T-helper 1 cell treated with Interleukin-12 subunit alpha and Interleukin-12 subunit beta and Interleukin-4 antibody, amounts not matched to agents 30 ng/mL and 1 ng/mL, for 36 hours (primary cell): ENCODE data around the gene ATXN7. TPM values are rescaled to one million over a fixed set of nuclear protein-coding genes. Genes with fewer than 3 reads are reported as not detected.

Experiments used
- intact Hi-C: fragments of 100-400 bp; cut with micrococcal nuclease; formaldehyde crosslinking; loops from one replicate; pipeline ENCODE4 v1.15.1; 2024
- total RNA-seq: library from RNA; stranded (reverse); gene quantifications from 2 replicates; pipeline ENCODE4 v1.2.3, GENCODE V29; 2022

ATXN7 gene
- total RNA-seq, 1 donor from 2014 or later, result 79.2 TPM

DNA sequence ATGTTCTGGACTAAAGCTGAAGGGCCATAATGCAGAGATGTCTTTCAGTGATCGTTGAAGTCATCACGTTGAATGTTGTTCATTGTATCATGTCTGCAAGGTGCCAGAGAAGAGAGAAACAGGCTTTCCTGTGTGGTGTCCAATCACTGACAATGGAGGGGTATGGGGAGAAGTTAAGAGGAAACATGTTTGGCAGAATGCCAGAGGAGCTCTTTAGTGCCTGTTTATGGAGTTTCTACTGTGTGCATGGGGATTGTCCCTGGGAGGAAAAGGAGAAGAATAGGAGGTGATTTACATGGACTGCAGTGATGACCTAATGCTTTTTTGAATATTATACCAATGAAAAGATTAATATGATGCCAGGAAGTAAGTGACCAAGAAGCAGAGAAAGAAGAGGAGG is 36.8 kb downstream of the ATXN7 start:
- intact Hi-C loops, result loop anchor here (1.0 kb wide), 1 partner anchor 11 kb away; no protein-coding TSS in a partner anchor

DNA sequence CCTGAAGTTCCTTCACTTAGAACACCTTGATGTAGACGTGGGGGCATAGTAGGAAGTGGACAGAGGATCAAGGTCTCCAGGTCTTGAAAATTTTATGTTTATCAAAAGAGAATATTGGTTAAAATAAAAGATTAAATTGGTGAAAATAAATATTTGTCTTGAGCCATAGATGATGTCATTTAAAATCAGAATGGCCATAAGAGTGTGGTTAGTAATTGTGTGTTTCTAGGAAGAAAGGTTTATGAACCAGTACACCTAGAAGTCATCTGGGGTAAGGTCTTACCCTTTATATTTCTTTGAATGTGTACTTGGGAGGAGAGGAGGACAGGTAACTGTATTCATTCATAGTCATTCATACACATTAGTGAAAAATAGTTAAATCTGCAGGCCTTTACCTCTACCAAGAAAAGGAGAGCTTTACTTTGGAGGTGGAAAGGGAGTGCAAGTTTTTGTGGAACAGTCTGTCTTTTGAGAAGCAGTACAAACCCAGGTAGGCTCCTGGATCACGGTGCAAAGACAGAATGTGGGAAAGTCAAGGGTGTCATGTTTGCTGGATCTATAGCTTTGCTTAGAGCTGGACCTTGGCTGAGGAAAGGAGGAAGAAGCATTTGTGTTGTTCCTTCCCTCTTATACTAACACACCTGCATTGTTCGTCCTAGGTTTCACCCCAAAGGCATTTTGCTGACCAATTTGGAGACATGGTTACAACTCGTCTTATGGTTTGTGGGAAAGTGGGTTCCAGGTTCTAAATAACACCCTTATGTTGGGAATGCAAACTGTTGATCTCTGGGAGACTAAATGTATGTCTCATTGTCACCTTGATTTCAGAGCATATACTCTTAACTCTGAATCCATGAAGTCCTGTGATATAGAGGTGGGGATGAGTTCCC is 42.3 kb downstream of the ATXN7 start:
- intact Hi-C loops, result no loop called here

DNA sequence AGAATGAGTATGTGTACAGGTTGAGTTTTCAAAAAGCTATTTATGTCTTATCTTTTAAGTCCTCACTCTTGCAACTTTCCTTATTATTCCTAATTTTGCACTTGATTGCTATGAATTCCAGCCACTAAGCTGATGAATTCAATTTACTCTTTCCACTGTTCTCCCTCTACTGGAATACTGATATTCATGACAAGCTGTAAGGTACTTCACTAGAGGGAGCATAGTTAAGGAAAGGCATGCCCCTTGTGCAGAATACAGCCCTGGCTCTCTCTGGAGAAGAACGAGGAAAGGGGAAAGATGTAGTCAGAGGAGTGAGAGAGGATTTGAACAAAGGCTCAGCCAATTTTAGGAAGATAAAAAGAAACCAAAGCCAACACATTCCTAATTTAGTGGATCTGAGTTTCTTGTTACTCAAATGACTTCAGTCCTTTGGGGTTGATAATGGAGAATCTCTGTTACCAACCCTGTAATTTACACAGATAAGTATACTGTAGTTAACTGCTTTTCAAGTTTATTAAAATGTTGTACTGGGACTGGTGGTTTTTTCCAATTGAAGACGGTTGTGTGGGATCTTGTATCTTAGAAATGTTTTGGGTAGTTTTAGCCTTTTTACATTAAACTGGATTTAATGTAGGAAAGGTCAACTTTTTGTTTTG is 44.5 kb downstream of the ATXN7 start:
- intact Hi-C loops, result no loop called here

DNA sequence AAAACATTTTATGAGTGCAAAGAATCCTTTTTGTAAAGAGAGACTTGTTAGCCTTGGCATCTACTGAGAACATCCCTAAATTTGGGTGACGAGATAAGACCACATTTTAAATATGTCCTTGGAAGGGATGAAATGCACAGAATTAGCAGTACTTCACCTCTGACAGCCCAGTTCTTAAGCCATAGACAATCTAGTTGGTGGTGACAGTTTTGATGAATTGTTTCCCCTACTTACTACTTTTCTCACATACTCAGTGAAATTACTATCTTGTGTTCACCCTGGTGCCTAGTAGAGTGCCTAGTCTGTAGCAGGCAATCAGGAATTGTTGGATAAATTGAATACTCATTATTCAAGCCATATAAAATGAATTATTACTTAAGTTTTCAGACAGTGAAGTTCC is 45.1 kb downstream of the ATXN7 start:
- intact Hi-C loops, result no loop called here

DNA sequence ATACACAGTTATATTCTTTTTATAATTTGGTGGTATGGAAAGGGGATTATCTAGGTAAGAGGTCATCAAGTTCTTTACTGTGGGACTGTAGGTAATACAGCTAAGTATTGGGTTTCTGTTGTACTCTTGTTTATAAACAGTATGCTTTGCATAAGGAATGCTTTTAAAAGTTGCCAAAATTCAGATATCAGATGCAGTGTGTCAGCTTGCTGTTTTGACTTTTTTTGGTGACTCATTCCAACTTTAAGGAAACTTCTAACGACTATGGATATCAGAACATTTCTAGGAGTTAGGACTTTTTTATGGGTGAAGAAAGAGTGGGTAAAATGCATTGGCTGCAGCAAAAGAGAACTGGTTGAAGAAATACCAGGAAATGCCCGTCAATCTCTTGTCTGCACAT is 45.8 kb downstream of the ATXN7 start:
- intact Hi-C loops, result no loop called here

DNA sequence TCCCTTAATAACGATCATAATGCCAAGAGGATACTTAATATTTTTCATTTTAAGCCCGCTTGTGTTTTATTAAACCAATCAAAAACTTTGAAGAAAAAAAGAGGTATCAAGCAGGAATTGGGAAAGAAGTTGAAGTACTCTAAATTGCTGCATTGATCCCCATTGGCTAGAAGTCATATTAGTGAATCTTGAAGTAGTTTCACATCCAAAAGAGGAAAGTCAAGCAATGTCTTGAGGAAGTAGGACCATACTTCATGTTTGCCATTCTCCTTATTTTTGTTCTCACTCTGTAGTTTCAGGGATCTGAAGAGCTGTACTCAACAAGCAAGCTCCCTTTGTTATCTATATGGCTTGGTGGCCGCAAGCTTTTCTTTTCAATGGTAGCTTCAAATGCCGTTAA is 46.3 kb downstream of the ATXN7 start:
- intact Hi-C loops, result loop anchor here (2.0 to 5.0 kb wide), 3 partner anchors 13 to 442 kb away; no protein-coding TSS in a partner anchor

DNA sequence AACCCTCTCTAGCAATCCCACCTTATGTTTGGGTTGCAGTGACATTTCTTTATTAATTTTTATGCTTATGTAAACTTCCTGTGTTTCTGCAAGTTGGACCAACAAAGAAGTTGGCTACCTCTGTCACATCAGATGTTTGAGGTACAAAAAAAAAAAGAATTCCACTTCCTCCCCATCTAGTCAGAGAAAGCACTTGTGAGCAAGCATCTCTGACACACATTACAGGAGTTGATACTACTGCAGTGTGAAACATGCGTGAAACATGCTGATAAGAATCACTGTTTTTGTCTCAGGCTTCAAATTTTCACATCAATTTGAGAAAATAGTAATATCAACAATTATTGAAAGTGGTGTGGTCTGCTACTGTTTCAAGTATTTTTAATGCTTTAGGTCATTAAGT is 47.2 kb downstream of the ATXN7 start:
- intact Hi-C loops, result loop anchor here (1.0 to 5.0 kb wide), 7 partner anchors 11 to 441 kb away; no protein-coding TSS in a partner anchor

DNA sequence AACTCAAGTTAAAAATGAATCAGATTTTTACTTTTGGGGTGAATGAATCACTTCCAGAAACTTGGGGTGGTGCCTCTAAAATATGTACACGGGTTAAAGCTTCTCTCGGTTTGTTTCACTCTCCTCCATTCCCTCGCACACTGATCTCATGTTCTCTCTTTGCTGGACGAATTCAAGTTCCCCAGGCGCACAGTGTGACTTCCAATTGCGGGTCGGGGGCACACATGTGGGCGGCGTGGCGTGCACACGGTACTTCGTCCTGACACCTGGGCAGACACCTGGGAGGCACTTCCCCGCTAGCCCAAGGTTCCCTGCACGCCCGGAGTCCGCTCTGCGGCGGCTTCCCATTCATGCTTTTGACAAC is 47.8 kb downstream of the ATXN7 start:
- intact Hi-C loops, result loop anchor here (1.0 to 5.0 kb wide), 7 partner anchors 11 to 441 kb away; no protein-coding TSS in a partner anchor

DNA sequence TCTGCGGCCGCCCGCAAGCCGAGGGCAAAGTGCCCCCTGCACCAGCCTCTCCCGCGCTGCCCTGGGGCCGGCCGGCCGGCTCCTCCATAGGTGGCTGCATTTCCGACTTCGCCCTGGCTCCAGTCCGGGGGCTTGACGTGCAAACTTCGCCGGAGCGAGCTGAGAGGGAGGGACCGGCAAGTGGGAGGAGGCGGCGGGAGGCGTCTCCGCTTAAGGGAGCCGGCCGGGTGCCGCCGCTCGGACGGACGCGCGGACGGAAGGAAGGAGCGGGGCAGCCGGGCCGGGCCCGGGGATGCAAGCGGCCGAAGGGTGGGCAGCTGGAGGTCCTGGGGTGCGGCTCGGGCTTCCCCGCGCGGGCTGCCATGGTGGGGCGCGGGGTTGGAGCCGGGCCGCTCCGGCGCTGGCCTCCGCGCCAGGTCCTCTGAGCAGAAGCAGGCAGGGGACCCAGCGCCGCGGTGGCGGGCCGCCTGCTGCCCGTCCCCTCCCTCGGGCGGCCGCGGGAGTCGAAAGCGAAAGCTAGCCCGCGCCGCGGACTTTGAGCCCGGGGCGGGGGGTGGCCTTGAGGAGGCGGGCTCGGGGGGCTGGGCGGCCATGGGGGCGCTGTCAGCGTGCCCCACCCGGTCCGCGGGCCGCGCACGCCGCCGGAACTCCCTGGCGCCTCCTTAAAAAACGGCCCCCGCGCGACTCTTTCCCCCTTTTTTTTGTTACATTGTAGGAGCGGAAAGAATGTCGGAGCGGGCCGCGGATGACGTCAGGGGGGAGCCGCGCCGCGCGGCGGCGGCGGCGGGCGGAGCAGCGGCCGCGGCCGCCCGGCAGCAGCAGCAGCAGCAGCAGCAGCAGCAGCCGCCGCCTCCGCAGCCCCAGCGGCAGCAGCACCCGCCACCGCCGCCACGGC is 48.5 kb downstream of the ATXN7 start, which contains the start of gene SCAANT1:
Gene SCAANT1, minus strand, starts transcription at position 511 of the 895 bp plus-strand sequence.
- intact Hi-C loops, result loop anchor here (1.0 to 5.0 kb wide), 9 partner anchors 12 to 440 kb away; partner anchors contain the start of gene PSMD6

DNA sequence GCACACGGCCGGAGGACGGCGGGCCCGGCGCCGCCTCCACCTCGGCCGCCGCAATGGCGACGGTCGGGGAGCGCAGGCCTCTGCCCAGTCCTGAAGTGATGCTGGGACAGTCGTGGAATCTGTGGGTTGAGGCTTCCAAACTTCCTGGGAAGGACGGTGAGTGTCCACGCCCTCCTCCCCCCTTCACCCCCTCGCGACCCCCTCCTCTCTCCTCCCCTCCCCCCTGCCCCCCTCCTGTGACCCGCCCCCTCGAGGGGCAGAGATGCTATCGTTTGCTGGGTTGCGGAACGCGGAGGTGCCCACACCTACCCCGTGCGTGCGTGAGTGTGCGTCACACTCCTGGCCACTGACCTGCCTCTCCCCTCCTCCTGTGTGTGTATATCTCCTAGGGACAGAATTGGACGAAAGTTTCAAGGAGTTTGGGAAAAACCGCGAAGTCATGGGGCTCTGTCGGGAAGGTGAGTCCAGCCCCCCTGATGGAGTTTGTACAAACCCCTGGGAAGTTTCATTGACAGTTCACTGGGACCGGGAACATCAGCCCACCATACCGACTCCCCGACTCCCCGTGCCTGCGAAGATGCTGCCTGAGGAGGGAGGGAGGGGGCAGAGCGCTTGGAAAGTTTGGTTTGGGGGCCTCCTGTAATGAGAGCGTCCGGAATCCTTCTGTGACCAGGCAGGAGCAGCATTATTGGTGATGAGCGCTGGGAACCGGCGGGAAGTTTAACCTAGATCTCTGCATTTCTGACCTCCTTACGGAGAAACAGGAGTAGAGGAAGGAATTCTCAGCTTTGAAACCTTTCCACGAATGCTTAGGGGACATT is 49.3 kb downstream of the ATXN7 start:
- intact Hi-C loops, result loop anchor here (1.0 to 5.0 kb wide), 3 partner anchors 38 to 439 kb away; partner anchors contain the start of gene PSMD6

DNA sequence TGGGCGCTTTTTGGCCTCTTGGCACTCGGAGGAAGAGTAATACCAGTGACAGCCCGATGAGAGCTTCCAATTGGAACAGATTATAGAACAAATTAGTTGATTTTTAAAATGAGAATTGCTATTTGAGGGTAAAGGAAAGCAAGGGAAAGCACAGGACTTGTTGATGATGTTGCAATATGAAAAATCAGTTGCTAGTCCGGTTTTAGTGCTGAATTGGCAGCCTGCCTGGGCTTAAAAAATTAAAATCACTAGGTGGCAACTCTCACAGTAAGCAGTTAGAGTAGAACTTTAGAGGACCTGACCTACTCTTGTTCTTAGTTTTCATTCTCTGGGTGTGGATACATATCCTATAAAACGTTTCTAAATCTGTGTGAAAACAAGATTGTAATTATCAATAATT is 50.6 kb downstream of the ATXN7 start:
- intact Hi-C loops, result loop anchor here (5.0 kb wide), 1 partner anchor 438 kb away; no protein-coding TSS in a partner anchor

DNA sequence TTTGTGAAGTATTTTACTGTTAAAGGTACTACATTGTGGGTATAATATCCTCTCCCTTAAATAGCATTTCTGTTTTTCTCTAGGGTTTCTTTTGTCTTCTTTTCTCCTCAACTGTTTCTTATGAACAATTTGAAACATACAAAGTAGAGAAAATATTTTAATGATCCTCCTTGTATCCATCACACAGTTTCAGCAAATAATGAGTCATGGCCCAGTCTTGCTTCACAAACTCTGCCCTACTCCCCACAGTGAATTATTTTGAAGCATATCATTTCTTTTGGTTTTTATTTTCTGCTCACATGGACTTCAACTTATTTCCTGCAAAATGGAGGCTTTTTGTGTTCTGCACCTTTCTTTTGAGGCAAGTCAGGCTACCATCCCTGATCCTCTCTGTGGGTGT is 54.7 kb downstream of the ATXN7 start:
- intact Hi-C loops, result no loop called here

DNA sequence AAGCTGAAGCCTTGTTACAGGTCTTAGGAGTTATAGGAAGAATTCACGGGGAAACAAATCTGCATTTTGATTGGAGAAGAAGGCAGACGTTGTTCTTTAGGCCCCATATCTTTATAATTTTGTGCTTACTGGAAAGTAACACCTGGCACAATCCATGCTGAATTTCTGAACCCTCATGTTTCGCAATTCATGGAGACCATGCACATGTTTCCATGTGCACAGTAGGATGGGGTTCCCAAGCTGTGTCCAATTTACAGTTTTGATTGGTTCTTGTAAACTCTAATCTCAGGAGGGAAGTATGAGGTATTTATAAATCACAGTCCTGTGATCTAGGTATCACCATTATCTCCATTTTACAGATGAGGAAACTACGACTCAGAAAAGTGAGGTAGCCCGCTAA is 56.3 kb downstream of the ATXN7 start:
- intact Hi-C loops, result no loop called here

DNA sequence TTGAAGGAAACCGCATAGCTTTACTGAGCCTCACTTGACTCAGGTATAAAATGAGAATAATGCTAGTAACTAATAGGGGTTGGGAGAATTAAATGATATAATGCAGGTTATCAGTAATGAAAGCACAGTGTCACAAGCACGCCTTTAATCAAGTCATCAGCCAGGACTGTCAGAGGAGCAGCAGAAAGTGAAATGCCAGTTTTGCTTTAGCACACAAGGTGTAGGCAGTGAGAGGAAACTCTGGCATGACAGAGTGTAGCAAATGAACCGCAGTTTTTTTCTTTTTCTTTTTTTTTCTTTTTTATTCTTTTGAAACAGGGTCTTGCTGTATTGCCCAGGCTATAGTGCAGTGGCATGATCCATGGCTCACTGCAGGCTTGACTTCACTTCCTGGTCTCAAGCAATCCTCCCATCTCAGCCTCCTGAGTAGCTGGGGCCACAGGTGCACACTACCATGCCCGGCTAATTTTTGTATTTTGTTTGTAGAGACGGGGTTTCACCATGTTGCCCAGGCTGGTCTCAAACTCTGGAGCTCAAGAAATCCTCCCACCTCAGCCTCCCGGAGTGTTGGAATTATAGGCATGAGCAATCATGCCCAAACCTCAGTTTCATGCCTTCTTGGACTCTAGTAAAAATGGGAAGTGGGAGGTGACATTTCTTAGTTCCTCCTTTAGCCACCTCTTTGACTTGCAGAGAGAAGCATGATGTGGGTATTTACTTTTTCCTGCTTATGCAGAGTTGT is 58.2 kb downstream of the ATXN7 start:
- intact Hi-C loops, result no loop called here

DNA sequence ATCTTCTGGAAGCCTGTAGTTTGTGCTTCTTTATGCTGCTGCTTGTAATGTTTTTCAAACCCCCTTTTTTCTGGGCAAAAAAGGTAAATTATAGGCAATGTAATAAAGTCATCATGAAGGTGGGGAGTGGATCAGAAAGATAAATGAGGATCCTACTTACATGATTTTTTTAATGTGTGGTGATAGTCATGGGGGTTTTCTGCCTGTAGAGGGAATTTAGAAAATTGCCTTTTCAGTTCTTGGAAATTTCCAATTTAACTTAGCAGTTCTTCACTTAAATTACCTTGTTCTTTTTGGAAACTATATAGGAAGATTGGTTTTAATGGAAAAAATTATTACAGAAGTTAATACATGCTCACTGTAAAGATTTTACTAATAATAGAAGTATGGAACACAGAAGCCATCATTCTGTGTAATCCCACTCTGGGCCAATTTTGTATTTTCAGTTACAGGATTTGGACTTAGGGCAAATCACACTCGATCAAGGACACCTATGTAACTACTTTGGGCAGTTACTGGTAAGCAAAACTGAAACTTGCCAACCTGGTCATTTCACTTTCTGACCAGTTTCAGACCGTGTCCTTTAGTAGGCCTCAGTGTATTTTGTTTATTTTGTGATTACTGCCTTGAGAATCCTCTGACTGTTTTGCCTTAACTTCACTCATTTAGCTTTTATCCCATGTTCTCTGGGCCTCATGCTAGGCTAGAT is 59.0 kb downstream of the ATXN7 start:
- intact Hi-C loops, result no loop called here

DNA sequence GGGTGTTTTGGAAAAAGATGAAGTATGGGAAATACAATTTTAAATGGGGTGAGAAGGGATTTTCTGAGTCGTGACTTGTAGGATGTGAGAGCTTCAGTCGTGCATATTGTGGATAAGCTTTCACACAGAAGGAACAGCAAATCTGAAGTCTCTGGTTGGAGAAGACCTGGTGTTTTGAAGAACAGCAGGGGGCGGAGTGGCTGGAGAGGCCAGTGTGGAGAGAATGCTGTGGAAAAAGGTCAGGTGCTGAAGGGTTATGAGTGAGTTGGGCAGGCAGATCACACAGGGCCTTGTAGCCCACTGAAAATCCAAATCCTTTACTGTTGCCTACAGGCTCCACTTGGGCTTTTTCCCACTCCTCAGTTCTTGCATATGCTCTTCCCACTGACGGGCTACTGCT is 62.6 kb downstream of the ATXN7 start:
- intact Hi-C loops, result no loop called here

DNA sequence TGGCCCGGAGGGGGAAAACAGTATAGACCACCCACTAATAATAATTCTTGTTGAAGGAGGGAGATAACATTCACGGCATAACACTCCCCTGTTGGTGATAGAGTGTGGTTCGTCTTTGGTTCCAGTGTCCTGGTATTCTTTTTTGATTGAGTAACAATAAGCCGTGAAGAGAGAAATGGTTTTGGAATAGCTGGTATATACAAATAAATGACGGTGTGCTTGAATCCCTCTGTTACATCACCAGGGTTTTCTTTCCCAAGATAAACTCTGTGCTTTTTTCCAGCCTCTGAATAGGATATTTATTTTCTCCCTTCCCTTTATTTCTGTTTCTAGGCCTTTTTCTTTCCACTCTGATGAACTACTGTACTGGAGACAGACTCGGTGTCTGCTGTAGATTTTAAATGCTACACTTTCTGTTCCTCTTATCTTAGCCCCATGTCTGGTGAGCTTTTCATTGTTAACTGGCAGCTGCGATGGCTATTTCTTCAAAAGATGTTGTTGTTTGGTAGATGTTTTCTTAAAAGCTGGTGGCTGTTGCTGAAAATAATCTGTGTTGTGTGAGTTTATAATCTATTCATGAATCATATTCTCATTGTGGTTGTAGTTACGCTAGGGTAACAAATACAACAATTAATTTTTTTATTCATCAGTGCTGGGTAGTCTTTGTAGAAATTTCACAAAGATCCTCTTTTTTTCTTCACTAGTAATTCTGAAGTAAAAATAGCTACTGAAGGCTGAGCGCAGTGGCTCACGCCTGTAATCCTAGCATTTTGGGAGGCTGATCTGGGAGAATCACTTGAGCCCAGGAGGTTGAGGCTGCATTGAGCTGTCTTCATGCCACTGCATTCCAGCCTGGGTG is 64.0 kb downstream of the ATXN7 start:
- intact Hi-C loops, result loop anchor here (1.0 kb wide), 1 partner anchor 8 kb away; no protein-coding TSS in a partner anchor

DNA sequence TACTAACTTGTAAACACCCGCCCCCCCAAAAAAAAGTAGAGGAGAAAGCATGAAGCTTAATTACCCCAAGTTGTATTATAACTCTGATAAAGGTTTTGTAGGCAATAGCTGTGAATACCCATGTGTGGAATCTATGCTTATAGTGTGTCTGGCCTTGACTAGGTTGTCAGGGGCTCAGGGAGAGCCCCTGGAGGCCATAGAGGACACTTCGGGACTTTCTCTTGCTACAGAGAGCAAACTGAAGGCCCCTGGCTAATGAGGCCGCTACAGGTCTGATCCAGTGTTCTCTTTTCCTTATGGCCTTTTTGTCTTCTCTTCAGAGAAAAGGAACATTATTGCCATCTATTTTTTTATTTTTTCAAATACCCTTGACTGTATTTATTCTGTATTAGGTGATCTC is 67.6 kb downstream of the ATXN7 start:
- intact Hi-C loops, result no loop called here
